HG03060 (cell line): ENCODE results near the gene IL37.
A peak's percentile ranks its signal among the peaks of the same experiment; 100 is the strongest.

Source experiments
- ATAC-seq: cut with Tn5 transposase; IDR thresholded peaks from one replicate; pipeline ENCODE4 v1.9.1; 2021; ENCODE audit warnings: low read depth, moderate number of reproducible peaks; ENCODE audit not compliant: unreplicated experiment

Gene IL37

GRCh38 chr2:112910865-112911264, at the start of gene IL37:
Gene IL37 (plus strand): TSS chr2:112911165. CDS start chr2:112913013, 1,848 bp downstream.
- no peak for ATAC-seq

GRCh38 chr2:112864072-112864471, 46.9 kb upstream of the IL37 start:
- no peak for ATAC-seq

GRCh38 chr2:112866128-112866835, 44.7 kb upstream of the IL37 start:
- no peak for ATAC-seq

GRCh38 chr2:112867701-112868631, 43.0 kb upstream of the IL37 start:
- ATAC-seq, result no peak

GRCh38 chr2:112869258-112869842, 41.6 kb upstream of the IL37 start:
- no peak for ATAC-seq

- no peak for ATAC-seq
Measured at GRCh38 chr2:112870841-112871835, 39.8 kb upstream of the IL37 start.

GRCh38 chr2:112876257-112876970, 34.6 kb upstream of the IL37 start:
- ATAC-seq, result no peak

- ATAC-seq, result no peak
Measured at GRCh38 chr2:112876971-112877361, 34.0 kb upstream of the IL37 start.

GRCh38 chr2:112877423-112877822, 33.5 kb upstream of the IL37 start:
- ATAC-seq, result no peak

- no peak for ATAC-seq
Measured at GRCh38 chr2:112879491-112880041, 31.4 kb upstream of the IL37 start.

GRCh38 chr2:112880091-112880531, 30.9 kb upstream of the IL37 start:
- ATAC-seq, result no peak

- no peak for ATAC-seq
Measured at GRCh38 chr2:112880696-112881095, 30.3 kb upstream of the IL37 start.

- peak; percentile 65 for ATAC-seq
Measured at GRCh38 chr2:112881217-112881985, 29.6 kb upstream of the IL37 start.

GRCh38 chr2:112883669-112884068, 27.3 kb upstream of the IL37 start:
- ATAC-seq, result no peak

- no peak for ATAC-seq
Measured at GRCh38 chr2:112884869-112885505, 26.0 kb upstream of the IL37 start.

GRCh38 chr2:112885506-112885902, 25.5 kb upstream of the IL37 start:
- no peak for ATAC-seq

- no peak for ATAC-seq
Measured at GRCh38 chr2:112886291-112886690, 24.7 kb upstream of the IL37 start.
